IMR-90 (cell line): Measurements from ENCODE around the gene MTHFD2. TPM values are rescaled to one million over a fixed set of nuclear protein-coding genes. Genes with fewer than 3 reads are reported as not detected.
A peak's percentile ranks its signal among the peaks of the same experiment; 100 is the strongest.

ENCODE experiments used
- ATAC-seq: fragments of 200-7000 bp; cut with Tn5 transposase; 2 replicates; pipeline ENCODE4 v1.9.1; 2020; ENCODE audit warnings: low read depth, mild to moderate bottlenecking, moderate library complexity
- BruUV-seq: library from RNA; stranded (reverse); fragments of 400-500 nt; replicated peaks from 2 replicates; lab custom pipeline; 2021; lab: Mats Ljungman, UMichigan
- CTCF ChIA-PET: fragments of 300-600 bp; formaldehyde crosslinking; extraction: SDS; loops from one replicate; lab custom pipeline; 2021; ENCODE audit warnings: antibody characterized with exemption; lab: Yijun Ruan, JAX
- POLR2A ChIA-PET: fragments of 300-600 bp; sonication (Branson Sonifier 250); formaldehyde crosslinking; loops from one replicate; lab custom pipeline; 2022; ENCODE audit warnings: antibody characterized with exemption; ENCODE audit not compliant: unreplicated experiment; lab: Charles Lee
- DNase-seq: peaks from one replicate; pipeline ENCODE4 v3.0.0; 2013
- H2AFZ ChIP-seq: replicated peaks from 2 replicates; pipeline ENCODE3; 2013; ENCODE audit warnings: low read length, mild to moderate bottlenecking; ENCODE audit not compliant: poor library complexity
- H2AK5ac ChIP-seq: 2 replicates; pipeline ENCODE4 v1.6.1; 2013; ENCODE audit warnings: low read depth, low read length, inconsistent platforms
- H2AK9ac ChIP-seq: replicated peaks from 2 replicates; pipeline ENCODE3; 2013; ENCODE audit warnings: mild to moderate bottlenecking, low read depth, low read length, moderate library complexity; ENCODE audit not compliant: poor library complexity
- H2BK120ac ChIP-seq: 2 replicates; pipeline ENCODE4 v1.6.1; 2013; ENCODE audit warnings: low read depth, low read length, inconsistent platforms
- H2BK15ac ChIP-seq: 3 replicates; pipeline ENCODE4 v1.6.1; 2013; ENCODE audit warnings: low read depth, low read length, inconsistent platforms
- H2BK20ac ChIP-seq: 2 replicates; pipeline ENCODE4 v1.6.1; 2013; ENCODE audit warnings: low read depth, mild to moderate bottlenecking, inconsistent platforms, low read length, moderate library complexity
- H2BK5ac ChIP-seq: 2 replicates; pipeline ENCODE4 v1.6.1; 2013; ENCODE audit warnings: mild to moderate bottlenecking, low read depth, low read length, inconsistent platforms; ENCODE audit not compliant: poor library complexity, severe bottlenecking
- H3K14ac ChIP-seq: replicated peaks from 2 replicates; pipeline ENCODE4 v1.6.1; 2013; ENCODE audit warnings: low read depth, low read length, inconsistent platforms
- H3K18ac ChIP-seq: 2 replicates; pipeline ENCODE4 v1.6.1; 2013; ENCODE audit warnings: low read depth, low read length, control low read depth
- H3K23ac ChIP-seq: 2 replicates; pipeline ENCODE4 v1.6.1; 2013; ENCODE audit warnings: low read depth, low read length, inconsistent platforms
- H3K27ac ChIP-seq: 2 replicates; pipeline ENCODE4 v1.5.1; 2013; ENCODE audit warnings: mild to moderate bottlenecking, control low read depth, low read length; ENCODE audit not compliant: insufficient read depth
- H3K27me3 ChIP-seq: 2 replicates; pipeline ENCODE4 v1.6.1; 2013; ENCODE audit warnings: low read length; ENCODE audit not compliant: control insufficient read depth, insufficient read depth
- H3K36me3 ChIP-seq: 2 replicates; pipeline ENCODE4 v1.6.1; 2013; ENCODE audit warnings: low read length, mixed read lengths; ENCODE audit not compliant: control insufficient read depth, insufficient read depth
- H3K4ac ChIP-seq: 2 replicates; pipeline ENCODE4 v1.6.1; 2013; ENCODE audit warnings: low read depth, low read length, inconsistent platforms
- H3K4me1 ChIP-seq: 2 replicates; pipeline ENCODE4 v1.6.1; 2013; ENCODE audit warnings: low read length, mixed read lengths; ENCODE audit not compliant: control insufficient read depth, insufficient read depth
- H3K4me2 ChIP-seq: 2 replicates; pipeline ENCODE4 v1.6.1; 2013; ENCODE audit warnings: low read depth, mild to moderate bottlenecking, control low read depth, low read length, moderate library complexity
- H3K4me3 ChIP-seq: 2 replicates; pipeline ENCODE4 v1.5.1; 2013; ENCODE audit warnings: low read depth, mild to moderate bottlenecking, control low read depth, low read length, moderate library complexity; ENCODE audit not compliant: insufficient read depth
- H3K56ac ChIP-seq: 2 replicates; pipeline ENCODE4 v1.6.1; 2013; ENCODE audit warnings: low read length, inconsistent platforms; ENCODE audit not compliant: insufficient read depth; ENCODE audit errors: extremely low read depth
- H3K79me1 ChIP-seq, 2 experiments: 2 replicates each; pipeline ENCODE4 v1.6.1; 2013; ENCODE audit warnings: low read length in 2 of 2, inconsistent platforms in 1 of 2, low read depth in 1 of 2
- H3K9ac ChIP-seq: 2 replicates; pipeline ENCODE4 v1.6.1; 2013; ENCODE audit warnings: low read depth, low read length, control low read depth
- H3K9me1 ChIP-seq: 2 replicates; pipeline ENCODE4 v1.6.1; 2013; ENCODE audit warnings: low read length, inconsistent platforms; ENCODE audit not compliant: insufficient read depth
- H3K9me3 ChIP-seq: 2 replicates; pipeline ENCODE4 v1.6.1; 2013; ENCODE audit warnings: low read length; ENCODE audit not compliant: control insufficient read depth, insufficient read depth
- H4K20me1 ChIP-seq: 2 replicates; pipeline ENCODE4 v1.6.1; 2013; ENCODE audit warnings: low read length, inconsistent platforms; ENCODE audit not compliant: insufficient read depth
- H4K5ac ChIP-seq: 2 replicates; pipeline ENCODE4 v1.6.1; 2013; ENCODE audit warnings: mild to moderate bottlenecking, low read depth, low read length, control low read depth
- H4K8ac ChIP-seq, 2 experiments: 2 replicates each; pipeline ENCODE4 v1.6.1; 2013; ENCODE audit warnings: low read depth in 2 of 2, low read length in 2 of 2, control low read depth in 1 of 2, inconsistent platforms in 1 of 2
- H4K91ac ChIP-seq: 2 replicates; pipeline ENCODE4 v1.6.1; 2013; ENCODE audit warnings: low read depth, low read length, inconsistent platforms; ENCODE audit not compliant: insufficient read depth
- CEBPB ChIP-seq: IDR thresholded peaks from 2 replicates; pipeline ENCODE4 v1.6.1; 2012; ENCODE audit warnings: low read depth, low read length, improper control_type of control experiment
- MXI1 ChIP-seq: IDR thresholded peaks from 2 replicates; pipeline ENCODE4 v1.6.1; 2012; ENCODE audit warnings: low read depth, mild to moderate bottlenecking, low read length, moderate library complexity, borderline replicate concordance
- WGBS, 2 experiments: methylation state at CpG; one replicate each; pipeline versions ENCODE4 v1.1.5 to v1.1.7; 2013; ENCODE audit warnings: missing lambda C conversion rate in 2 of 2; ENCODE audit not compliant: insufficient read length in 1 of 2; ENCODE audit errors: extremely low coverage in 2 of 2; 5-methylcytosine and 5-hydroxymethylcytosine counted together
- dilution Hi-C: fragments of 300-500 bp; cut with HindIII; formaldehyde crosslinking; loops from one replicate; pipeline ENCODE4 v1.14.3; 2018; ENCODE audit warnings: low sequenced_read_pairs; ENCODE audit not compliant: unreplicated experiment
- in situ Hi-C: fragments of 300-500 bp; cut with MboI; formaldehyde crosslinking; loops from 3 replicates; pipeline ENCODE4 v1.14.3; 2019; ENCODE audit warnings: low sequenced_read_pairs, inconsistent platforms, mixed read lengths
- intact Hi-C: fragments of 100-400 bp; cut with micrococcal nuclease; formaldehyde crosslinking; loops from 2 replicates; pipeline ENCODE4 v1.10.0; 2022
- polyA plus RNA-seq, 3 experiments: library from polyadenylated mRNA; depleted of rRNA; stranded (reverse); fragments of >200 nt; gene quantifications; 2 replicates each; pipeline ENCODE4 v1.2.3, GENCODE V29; 2012; ENCODE audit warnings: low replicate concordance in 1 of 3
- total RNA-seq: library from RNA; depleted of rRNA; stranded (reverse); fragments of >200 nt; gene quantifications from 2 replicates; pipeline ENCODE4 v1.2.3, GENCODE V29; 2012

The MTHFD2 gene
- total and polyA plus RNA-seq, 2 of the 4 experiments (the other 2 are of a cell fraction): 66.8 to 122 TPM

DNA sequence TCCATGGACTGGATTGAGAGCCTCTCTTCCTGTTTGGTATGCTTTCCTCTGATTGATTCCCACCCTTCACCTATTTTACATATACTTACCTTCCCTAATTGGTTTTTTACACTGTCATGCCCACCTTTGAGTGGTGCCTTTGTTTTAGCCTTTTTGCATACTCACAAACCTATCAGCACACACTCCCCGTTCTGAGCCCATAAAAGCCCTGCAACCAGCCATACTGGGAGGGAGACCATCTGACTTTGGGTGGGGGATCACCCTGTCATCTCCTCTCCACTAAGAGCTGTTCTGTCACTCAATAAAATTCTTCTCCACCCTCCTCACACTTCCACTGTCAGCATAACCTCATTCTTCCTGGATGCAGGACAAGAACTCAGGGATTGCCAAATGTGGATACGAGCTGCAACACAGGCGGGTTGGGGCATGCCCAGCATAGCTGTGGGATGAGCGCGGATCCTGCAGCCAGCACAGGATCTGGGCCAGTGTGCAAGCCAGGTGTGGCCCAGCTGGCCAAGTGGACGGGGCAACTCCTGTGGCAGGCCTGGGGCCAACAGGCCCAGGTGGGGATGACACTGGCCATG lies 10.3 kb upstream of the MTHFD2 start:
- Histone ChIP-seq H3K36me3 (no peaks in the 10 kb centered on the region), H3K4me2 (no peak overlapping the region), H2BK20ac (peak overlapping the region; percentile 62), H3K27ac (no peak overlapping the region), H2AK9ac (peak overlapping the region; percentile 73), H3K27me3 (peaks cover 6% of the 10 kb centered on the region), H4K8ac (peak overlapping the region in 1 of 2 experiments; percentile 63; a peak in 2 of 4 replicates), H3K4me1 (peaks cover 2% of the 10 kb centered on the region; the same call in 1 of the 2 replicates), H3K9me3 (no peaks in the 10 kb centered on the region), H3K23ac (peak overlapping the region; percentile 21; the same call in 1 of the 2 replicates), H3K14ac (peak overlapping the region; percentile 52; the same call in 1 of the 2 replicates), H3K18ac (peak overlapping the region; percentile 7; the same call in 1 of the 2 replicates), H3K4ac (peak overlapping the region; percentile 20; the same call in 1 of the 2 replicates), H2BK5ac (peak overlapping the region; percentile 12), H4K20me1 (no peaks in the 10 kb centered on the region), H3K4me3 (no peak overlapping the region), H3K56ac (no peak overlapping the region), H2BK120ac (peak overlapping the region; percentile 75; the same call in 1 of the 2 replicates), H3K9ac (no peak overlapping the region), H2BK15ac (peak overlapping the region; percentile 52; the same call in 2 of the 3 replicates), H3K9me1 (0 out of 2 replicates have a peak, but pooled peaks cover 3% of the 10 kb centered on the region), H4K91ac (peak overlapping the region; percentile 17; the same call in 1 of the 2 replicates), H4K5ac (peak overlapping the region; percentile 38), H2AK5ac (peak overlapping the region; percentile 73; the same call in 1 of the 2 replicates), H2AFZ (peak overlapping the region; percentile 81), H3K79me1 (no peaks in the 10 kb centered on the region)
- TF ChIP-seq MXI1 (no peak), CEBPB (peak; percentile 77)
- BruUV-seq: no TSS peak
- intact Hi-C loops: no loop called here
- WGBS, 2 experiments: 27% methylated on average over 2 of the region's 6 CpGs; no CpG with 5 or more reads in 1 of the 2 experiments
- DNase-seq (peak; percentile 90), ATAC-seq (peak; percentile 95)
- dilution Hi-C loops: no loop called here
- CTCF ChIA-PET: interaction anchor here (0.7 to 0.9 kb wide), 2 partner anchors 8 to 187 kb away, joined by 3 read pairs; no protein-coding TSS in a partner anchor
- in situ Hi-C loops: no loop called here
- POLR2A ChIA-PET: interaction anchor here (1.0 to 1.2 kb wide), 2 partner anchors 9 to 12 kb away, joined by 3 read pairs; partner anchors contain the start of gene MOB1A
